PC-3 (cell line): ENCODE data around the gene PSMA3.

ENCODE experiments used
- EZH2 ChIP-seq: fragments of 300-600 bp; sonication (generic); IDR thresholded peaks from one replicate; pipeline ENCODE4 v1.6.1; 2017; ENCODE audit warnings: antibody characterized with exemption, mild to moderate bottlenecking, low read length; ENCODE audit not compliant: unreplicated experiment
- EZH2phosphoT487 ChIP-seq: fragments of 300-600 bp; sonication (generic); IDR thresholded peaks from 2 replicates; pipeline ENCODE4 v1.6.1; 2018; ENCODE audit warnings: mild to moderate bottlenecking, antibody characterized with exemption, low read length, borderline replicate concordance
- TF ChIP-seq, protein P1 (sequence below): fragments of 300-600 bp; sonication (generic); conservative IDR thresholded peaks from 2 replicates; pipeline ENCODE4 v1.5.1; 2017; ENCODE audit warnings: antibody characterized with exemption, low read depth, mild to moderate bottlenecking, low read length

DNA sequence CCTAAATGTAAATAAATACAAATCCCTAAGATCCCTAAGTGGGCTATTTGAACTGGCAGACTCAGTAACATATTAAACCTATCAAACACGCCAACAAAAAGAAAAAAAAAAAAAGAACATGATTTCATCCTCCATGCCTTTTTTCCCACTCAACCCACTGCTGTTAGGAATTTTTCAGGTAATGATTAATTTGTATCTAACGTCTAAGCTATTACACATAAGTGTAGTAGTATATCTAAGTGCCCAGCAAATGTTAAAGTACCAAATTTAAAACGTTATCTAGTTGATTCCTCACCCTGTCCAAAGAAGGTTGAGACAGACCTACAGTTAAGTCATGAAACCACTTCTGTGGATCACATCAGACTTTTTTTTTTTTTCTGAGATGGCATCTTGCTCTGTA lies 37.3 kb downstream of the PSMA3 start:
- TF ChIP-seq, protein P1, sequence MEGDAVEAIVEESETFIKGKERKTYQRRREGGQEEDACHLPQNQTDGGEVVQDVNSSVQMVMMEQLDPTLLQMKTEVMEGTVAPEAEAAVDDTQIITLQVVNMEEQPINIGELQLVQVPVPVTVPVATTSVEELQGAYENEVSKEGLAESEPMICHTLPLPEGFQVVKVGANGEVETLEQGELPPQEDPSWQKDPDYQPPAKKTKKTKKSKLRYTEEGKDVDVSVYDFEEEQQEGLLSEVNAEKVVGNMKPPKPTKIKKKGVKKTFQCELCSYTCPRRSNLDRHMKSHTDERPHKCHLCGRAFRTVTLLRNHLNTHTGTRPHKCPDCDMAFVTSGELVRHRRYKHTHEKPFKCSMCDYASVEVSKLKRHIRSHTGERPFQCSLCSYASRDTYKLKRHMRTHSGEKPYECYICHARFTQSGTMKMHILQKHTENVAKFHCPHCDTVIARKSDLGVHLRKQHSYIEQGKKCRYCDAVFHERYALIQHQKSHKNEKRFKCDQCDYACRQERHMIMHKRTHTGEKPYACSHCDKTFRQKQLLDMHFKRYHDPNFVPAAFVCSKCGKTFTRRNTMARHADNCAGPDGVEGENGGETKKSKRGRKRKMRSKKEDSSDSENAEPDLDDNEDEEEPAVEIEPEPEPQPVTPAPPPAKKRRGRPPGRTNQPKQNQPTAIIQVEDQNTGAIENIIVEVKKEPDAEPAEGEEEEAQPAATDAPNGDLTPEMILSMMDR = no peak
- TF ChIP-seq EZH2 (no peak), EZH2phosphoT487 (no peak)
